Peyer's patch (tissue), 4 donors: Measurements from ENCODE around the gene CHPT1. TPM values are rescaled to one million over a fixed set of nuclear protein-coding genes. Genes with fewer than 3 reads are reported as not detected.

ENCODE experiments used
- DNase-seq, 3 donors: peaks; one replicate each; pipeline ENCODE4 v3.0.0-alpha.2; 2017 to 2019
- H3K27ac ChIP-seq, 4 donors: fragments of 200-600 bp; sonication (generic); one replicate each; pipeline ENCODE4 v1.5.1; 2016 to 2019
- H3K27me3 ChIP-seq, 2 donors: fragments of 200-600 bp; sonication (generic); one replicate each; pipeline ENCODE4 v1.5.1; 2019
- H3K36me3 ChIP-seq, 3 donors: fragments of 200-600 bp; sonication (generic); one replicate each; pipeline ENCODE4 v1.5.1; 2016 to 2019
- H3K4me1 ChIP-seq, 4 donors: fragments of 200-600 bp; sonication (generic); one replicate each; pipeline ENCODE4 v1.5.1; 2016 to 2019
- H3K4me3 ChIP-seq, 4 donors: fragments of 200-600 bp; sonication (generic); 1 replicate in 3 of 4; 2 replicates in 1 of 4; pipeline ENCODE4 v1.5.1; 2016 to 2019; ENCODE audit warnings: mild to moderate bottlenecking in 1 of 4
- H3K9me3 ChIP-seq, 4 donors: fragments of 200-600 bp; sonication (generic); one replicate each; pipeline ENCODE4 v1.5.1; 2016 to 2019; ENCODE audit warnings: mild to moderate bottlenecking in 1 of 4
- CTCF ChIP-seq, 6 experiments: fragments of 450-650 bp in 4 of 6; fragments of 200-600 bp in 2 of 6; sonication (generic) in 1 of 6; IDR thresholded peaks; one replicate each; pipeline ENCODE4 v1.5.1; 2017 to 2019; ENCODE audit warnings: antibody characterized with exemption in 6 of 6, mild to moderate bottlenecking in 3 of 6, moderate library complexity in 1 of 6
- POLR2A ChIP-seq, 2 donors: fragments of 450-650 bp; IDR thresholded peaks; one replicate each; pipeline ENCODE4 v1.5.1; 2017; ENCODE audit warnings: antibody characterized with exemption in 2 of 2, mild to moderate bottlenecking in 2 of 2, moderate library complexity in 2 of 2
- total RNA-seq, 4 donors: library from RNA; depleted of rRNA; stranded (reverse); fragments of >200 nt; gene quantifications; one replicate each; pipeline ENCODE4 v1.1.0, GENCODE V29; 2016

CHPT1 gene
- total RNA-seq, 4 donors from 2014 or later: 78.4 to 471 (median 359) TPM

DNA sequence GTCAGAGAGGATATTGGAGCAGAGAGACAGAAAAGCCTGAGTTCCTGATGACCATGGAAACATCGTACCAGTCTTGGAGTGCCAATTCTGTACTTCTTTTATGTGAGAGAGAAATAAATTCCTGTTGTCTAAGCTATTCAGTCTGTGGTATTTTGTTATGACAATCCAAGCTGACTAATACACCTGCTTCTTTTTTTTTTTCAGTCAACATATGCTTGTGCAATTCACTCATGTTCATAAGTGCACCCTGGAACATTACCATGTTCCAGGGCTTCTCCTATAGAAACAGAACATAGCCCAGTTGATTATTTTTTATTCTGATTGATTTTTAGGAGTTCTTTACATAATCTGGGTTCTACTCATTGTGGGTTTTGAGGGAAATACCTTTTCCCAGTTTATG is 1.7 kb upstream of the CHPT1 start:
- Histone ChIP-seq H3K27ac (peak overlapping the region in 3 of 4 donors; percentile 88 to 99 (median 95)), H3K4me3 (no peak overlapping the region), H3K36me3 (no peaks in the 10 kb centered on the region), H3K9me3 (no peaks in the 10 kb centered on the region), H3K27me3 (no peaks in the 10 kb centered on the region), H3K4me1 (peaks cover 0 to 37% (median 10%) of the 10 kb centered on the region in 4 donors)
- TF ChIP-seq CTCF (IDR thresholded peaks at IDR 0.05) (no peak), POLR2A (IDR thresholded peaks at IDR 0.05) (no peak)
- DNase-seq: no peak

DNA sequence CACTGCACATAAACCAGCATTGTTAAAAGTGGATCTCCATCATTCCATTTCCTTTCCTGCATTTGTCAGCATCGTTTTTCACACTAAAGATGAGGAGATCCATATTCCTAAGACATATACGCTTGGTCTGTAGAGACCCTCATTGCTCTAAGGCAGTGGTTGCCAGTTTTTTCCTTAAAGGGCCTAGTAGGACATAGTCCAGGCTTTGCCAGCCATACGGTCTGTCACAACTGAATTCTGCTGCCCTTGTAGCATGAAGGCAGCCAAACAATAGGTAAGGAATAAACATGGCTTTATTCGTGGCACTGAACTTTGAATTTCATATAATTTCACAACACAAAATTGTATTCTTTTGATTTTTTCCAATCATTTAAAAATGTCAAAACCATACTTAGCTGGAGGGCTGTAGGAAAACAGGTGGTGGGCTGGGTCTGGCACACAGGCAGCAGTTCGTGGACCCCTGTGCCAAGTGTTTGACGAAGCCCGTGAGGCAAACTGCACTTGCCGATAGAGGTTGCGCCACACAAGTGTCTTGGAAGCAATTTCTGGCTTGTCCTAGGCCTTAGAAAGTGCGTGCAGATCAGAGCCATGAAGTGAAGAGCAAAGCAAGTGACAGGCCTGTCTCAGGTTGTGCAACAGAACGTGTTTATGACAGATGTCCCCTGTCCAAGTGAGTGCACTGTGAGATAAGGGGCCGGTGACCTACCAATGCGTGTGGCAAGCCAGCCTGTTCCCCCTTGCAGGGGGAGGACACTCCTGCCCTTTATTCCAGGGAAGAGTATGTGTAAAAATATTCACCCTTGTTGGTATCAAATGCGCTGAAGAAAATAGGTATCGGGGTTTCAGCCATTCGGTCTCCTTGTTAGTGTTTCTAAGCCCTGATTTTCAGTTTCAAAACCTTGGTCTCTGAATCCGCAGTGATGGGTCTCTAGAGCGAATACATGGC is 916 bp upstream of the CHPT1 start:
- H3K36me3 ChIP-seq: no peaks in the 10 kb centered on the region
- peak overlapping the region; percentile 88 to 99 (median 92) for H3K27ac ChIP-seq
- H3K4me3 ChIP-seq: peak overlapping the region; percentile 70 to 98 (median 91)
- peak in 2 of 3 donors; percentile 72 to 84 for DNase-seq
- peaks cover 0 to 37% (median 11%) of the 10 kb centered on the region in 4 donors for H3K4me1 ChIP-seq
- H3K27me3 ChIP-seq: no peaks in the 10 kb centered on the region
- no peaks in the 10 kb centered on the region for H3K9me3 ChIP-seq
- TF ChIP-seq POLR2A (IDR thresholded peaks at IDR 0.05) (peak in 1 of 2 donors; percentile 51), CTCF (IDR thresholded peaks at IDR 0.05) (no peak)

GRCh38 chr12:101697930-101698799 is 725 bp downstream of the CHPT1 start:
- peak; percentile 47 to 82 (median 81) for DNase-seq
- Histone ChIP-seq H3K4me3 (peak overlapping the region; percentile 70 to 98 (median 91)), H3K27me3 (no peaks in the 10 kb centered on the region), H3K4me1 (peaks cover 4 to 48% (median 11%) of the 10 kb centered on the region in 4 donors), H3K27ac (peak overlapping the region; percentile 88 to 99 (median 92)), H3K9me3 (no peaks in the 10 kb centered on the region), H3K36me3 (no peaks in the 10 kb centered on the region)
- TF ChIP-seq POLR2A (IDR thresholded peaks at IDR 0.05) (peak; percentile 83 to 87), CTCF (IDR thresholded peaks at IDR 0.05) (no peak)

DNA sequence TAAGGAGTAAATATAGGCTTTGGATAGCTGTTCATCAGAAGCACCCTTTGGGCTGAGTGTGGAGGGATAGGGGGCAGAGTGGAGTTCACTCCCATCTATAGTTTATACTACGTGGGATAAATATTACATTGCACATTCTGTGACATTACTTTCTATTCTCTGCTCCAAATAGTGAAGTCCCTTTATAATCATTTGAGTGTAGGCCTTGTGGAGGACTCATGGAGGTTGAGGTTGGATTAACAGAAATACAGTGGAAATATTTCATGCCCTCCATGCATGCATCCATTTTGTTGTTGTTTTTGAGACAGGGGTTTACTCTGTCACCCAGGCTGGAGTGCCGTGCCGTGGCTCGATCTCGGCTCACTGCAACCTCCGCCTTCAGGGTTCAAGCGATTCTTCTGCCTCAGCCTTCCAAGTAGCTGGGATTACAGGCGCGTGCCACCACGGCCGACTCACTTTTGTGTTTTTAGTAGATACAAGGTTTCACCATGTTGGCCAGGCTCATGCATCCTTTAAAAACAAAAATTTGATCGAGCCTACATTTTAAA is 1.4 kb downstream of the CHPT1 start:
- Histone ChIP-seq H3K4me3 (peak overlapping the region; percentile 70 to 98 (median 91)), H3K36me3 (no peaks in the 10 kb centered on the region), H3K27me3 (no peaks in the 10 kb centered on the region), H3K27ac (peak overlapping the region; percentile 50 to 99 (median 92)), H3K9me3 (no peaks in the 10 kb centered on the region), H3K4me1 (peaks cover 4 to 48% (median 12%) of the 10 kb centered on the region in 4 donors)
- peak; percentile 34 to 66 (median 48) for DNase-seq
- TF ChIP-seq CTCF (IDR thresholded peaks at IDR 0.05) (peak in 1 of 6 experiments; percentile 17), POLR2A (IDR thresholded peaks at IDR 0.05) (no peak)

GRCh38 chr12:101700299-101700820 is 2.9 kb downstream of the CHPT1 start:
- Histone ChIP-seq H3K4me3 (peak overlapping the region in 2 of 4 donors; percentile 95 to 98), H3K27ac (no peak overlapping the region), H3K9me3 (no peaks in the 10 kb centered on the region), H3K36me3 (no peaks in the 10 kb centered on the region), H3K4me1 (peaks cover 4 to 46% (median 12%) of the 10 kb centered on the region in 4 donors), H3K27me3 (no peaks in the 10 kb centered on the region)
- no peak for DNase-seq
- TF ChIP-seq CTCF (IDR thresholded peaks at IDR 0.05) (no peak), POLR2A (IDR thresholded peaks at IDR 0.05) (no peak)
